Activated gamma-delta T cell (primary cell): ENCODE measurements around the gene GZMM.
A peak's percentile ranks its signal among the peaks of the same experiment; 100 is the strongest.
"Not testable (repeated sequence)": the region's sequence is repeated elsewhere in the genome, so short reads cannot be mapped to it uniquely, and the experiment has no call there.

ENCODE experiments used
- DNase-seq: peaks from one replicate; lab custom pipeline; 2025; lab: John Stamatoyannopoulos, UW

The GZMM gene

GRCh38 chr19:583198-583967 lies 39.5 kb downstream of the GZMM start:
- DNase-seq = no peak

GRCh38 chr19:583968-584239 lies 40.1 kb downstream of the GZMM start:
- no peak for DNase-seq

GRCh38 chr19:584240-585001 lies 40.6 kb downstream of the GZMM start:
- DNase-seq = peak; percentile 49

GRCh38 chr19:585146-585545 lies 41.3 kb downstream of the GZMM start:
- not testable (repeated sequence) for DNase-seq

- DNase-seq = no peak
These were observed 41.8 kb downstream of the GZMM start for GRCh38 chr19:585551-586110.

- DNase-seq = peak; percentile 42
These were observed 44.4 kb downstream of the GZMM start for GRCh38 chr19:588093-588740.

GRCh38 chr19:588741-589692 lies 45.2 kb downstream of the GZMM start:
- DNase-seq = no peak

GRCh38 chr19:589693-590395 lies 46.0 kb downstream of the GZMM start, which contains the start of gene HCN2:
TSS of gene HCN2 (plus strand) at chr19:589881. CDS start at chr19:589946, 65 bp downstream.
- no peak for DNase-seq

- DNase-seq = no peak
These were observed 46.5 kb downstream of the GZMM start for GRCh38 chr19:590396-590745.

GRCh38 chr19:590750-591098 lies 46.9 kb downstream of the GZMM start:
- no peak for DNase-seq

- DNase-seq = no peak
These were observed 47.5 kb downstream of the GZMM start for GRCh38 chr19:591099-591958.

GRCh38 chr19:592101-592500 lies 48.2 kb downstream of the GZMM start:
- no peak for DNase-seq

- no peak for DNase-seq
These were observed 49.2 kb downstream of the GZMM start for GRCh38 chr19:593055-593454.

- DNase-seq = no peak
These were observed 49.7 kb downstream of the GZMM start for GRCh38 chr19:593505-593904.

GRCh38 chr19:594265-594870 lies 50.5 kb downstream of the GZMM start:
- DNase-seq = no peak

GRCh38 chr19:595326-596262 lies 51.7 kb downstream of the GZMM start:
- no peak for DNase-seq

- DNase-seq = no peak
These were observed 52.4 kb downstream of the GZMM start for GRCh38 chr19:596263-596655.
